Measurements from ENCODE around the gene ELFN1.
A peak's percentile ranks its signal among the peaks of the same experiment; 100 is the strongest.

Gene ELFN1

DNA sequence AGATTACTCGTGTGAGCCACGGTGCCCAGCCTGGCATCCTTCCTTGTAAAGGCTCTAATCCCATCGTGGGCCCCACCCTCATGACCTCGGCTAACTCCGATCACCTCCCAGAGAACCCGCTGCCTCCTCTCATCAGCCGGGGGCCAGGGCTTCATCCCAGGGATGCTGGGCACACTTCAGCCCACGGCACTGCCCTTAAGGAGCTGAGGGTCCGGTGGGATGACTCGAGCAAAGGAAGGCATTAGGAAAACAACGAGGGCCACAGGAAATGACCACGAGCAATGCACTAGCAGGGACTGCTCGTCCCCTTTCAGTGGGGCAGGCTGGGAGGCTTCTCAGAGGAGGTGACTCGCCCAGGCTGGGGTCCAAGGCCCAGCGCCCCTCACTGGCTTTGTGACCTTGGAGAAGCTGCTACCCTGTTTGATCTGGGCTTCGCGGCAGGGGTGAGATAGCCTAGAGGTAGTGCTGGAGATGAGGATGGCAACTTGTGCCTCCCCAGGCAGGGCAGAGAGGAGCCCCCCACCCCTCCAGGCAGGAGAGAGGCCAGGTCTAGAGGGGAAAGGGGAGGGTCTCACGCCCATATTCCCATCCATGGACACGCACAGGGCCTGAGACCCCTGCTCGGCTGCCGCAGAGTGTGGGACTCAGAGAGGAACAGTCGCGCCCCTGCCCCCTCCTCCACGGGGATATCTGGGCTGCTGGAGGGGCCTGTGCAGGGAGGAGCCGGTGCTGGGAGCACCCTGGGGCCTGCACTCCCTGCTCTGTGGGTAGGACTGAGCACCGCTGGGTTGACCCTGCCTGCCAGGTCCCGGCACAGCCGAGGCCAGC lies 26.8 kb downstream of the ELFN1 start:
- DNase-seq, result peak; percentile 12

DNA sequence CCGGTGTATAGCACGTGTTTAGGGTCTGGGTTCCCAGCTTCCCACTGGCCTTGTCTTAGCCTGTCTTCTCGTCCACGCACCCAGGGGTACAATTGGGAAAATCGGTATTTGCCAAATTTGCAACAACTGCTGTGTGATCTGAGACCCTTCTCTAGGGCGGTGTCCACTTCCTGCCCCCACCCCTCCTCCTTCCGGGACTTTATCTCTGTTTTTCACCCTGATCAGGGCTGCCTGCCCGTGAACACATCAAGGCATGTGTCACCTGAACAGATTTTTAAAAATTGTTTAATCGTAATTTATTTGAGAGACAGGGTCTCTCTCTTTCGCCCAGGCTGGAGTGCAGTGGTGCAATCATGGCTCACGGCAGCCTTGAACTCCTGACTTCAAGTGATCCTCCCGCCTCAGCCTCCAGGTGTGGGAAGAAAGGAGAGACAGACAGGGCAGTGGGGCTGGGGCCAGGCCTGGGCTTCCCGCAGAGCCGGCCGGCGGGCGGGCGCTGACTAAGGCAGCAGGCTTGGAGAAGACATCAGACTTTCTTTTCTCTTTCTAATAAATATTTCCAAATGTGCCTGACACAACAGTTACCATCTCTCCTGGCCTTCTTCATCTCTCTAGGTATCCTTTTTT lies 27.5 kb downstream of the ELFN1 start:
- no peak for DNase-seq

DNA sequence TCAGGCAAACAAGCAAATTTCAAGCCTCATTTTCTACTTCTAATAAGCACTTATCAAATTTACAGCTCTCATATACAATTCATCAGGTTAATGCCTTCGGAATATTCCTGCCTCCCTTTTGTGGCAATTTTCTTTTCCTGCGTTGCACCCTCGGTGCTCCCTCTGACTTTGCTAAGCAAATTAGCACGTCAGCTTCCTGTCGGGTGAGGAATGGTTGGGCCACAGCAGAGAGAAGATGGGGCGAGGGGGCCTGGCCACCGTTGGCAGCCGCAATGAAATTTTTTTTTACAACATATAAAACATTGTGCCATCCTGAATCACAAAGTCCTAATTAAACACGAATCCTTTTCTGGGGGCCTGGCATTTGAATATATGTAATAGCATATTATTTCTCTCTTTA lies 28.1 kb downstream of the ELFN1 start:
- DNase-seq, result no peak

DNA sequence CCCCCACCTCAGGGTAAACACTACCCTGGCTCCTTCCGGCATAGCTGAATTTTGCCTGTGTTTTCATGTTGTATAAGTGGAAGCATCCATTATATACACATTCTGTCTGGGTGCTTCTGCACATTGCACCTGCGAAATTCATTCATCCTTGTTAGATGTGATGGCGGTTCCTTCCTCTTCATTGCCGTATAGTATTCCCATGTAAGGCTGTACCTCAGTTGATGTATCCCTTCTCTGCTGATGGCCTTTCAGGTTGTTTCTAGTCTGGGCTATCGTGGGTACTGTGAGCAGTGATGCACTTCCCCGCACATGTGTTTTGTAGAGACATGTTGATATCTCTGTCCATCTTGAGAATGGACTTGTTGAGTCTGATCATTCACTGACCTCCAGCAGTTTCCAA lies 28.9 kb downstream of the ELFN1 start:
- no peak for DNase-seq

DNA sequence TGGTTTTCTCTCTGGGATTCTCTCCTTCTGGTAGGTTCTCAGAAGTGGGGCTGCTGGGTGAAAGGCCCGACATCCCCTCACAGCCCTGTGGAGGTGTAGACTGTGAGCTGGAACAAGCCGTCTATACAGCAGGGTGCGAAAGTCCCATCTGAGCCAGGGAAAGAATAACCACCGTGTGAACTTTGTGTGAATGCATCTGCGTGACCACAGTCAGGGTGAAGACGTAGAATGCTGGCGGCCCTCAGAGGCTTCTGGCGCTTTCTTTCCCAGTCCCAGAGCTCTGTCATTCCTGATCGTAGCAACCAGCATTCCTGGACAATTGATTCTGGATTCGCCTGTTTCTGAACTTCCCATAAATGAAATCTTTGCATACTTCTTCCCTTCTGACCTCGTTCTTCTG lies 30.0 kb downstream of the ELFN1 start:
- DNase-seq, result peak; percentile 3

DNA sequence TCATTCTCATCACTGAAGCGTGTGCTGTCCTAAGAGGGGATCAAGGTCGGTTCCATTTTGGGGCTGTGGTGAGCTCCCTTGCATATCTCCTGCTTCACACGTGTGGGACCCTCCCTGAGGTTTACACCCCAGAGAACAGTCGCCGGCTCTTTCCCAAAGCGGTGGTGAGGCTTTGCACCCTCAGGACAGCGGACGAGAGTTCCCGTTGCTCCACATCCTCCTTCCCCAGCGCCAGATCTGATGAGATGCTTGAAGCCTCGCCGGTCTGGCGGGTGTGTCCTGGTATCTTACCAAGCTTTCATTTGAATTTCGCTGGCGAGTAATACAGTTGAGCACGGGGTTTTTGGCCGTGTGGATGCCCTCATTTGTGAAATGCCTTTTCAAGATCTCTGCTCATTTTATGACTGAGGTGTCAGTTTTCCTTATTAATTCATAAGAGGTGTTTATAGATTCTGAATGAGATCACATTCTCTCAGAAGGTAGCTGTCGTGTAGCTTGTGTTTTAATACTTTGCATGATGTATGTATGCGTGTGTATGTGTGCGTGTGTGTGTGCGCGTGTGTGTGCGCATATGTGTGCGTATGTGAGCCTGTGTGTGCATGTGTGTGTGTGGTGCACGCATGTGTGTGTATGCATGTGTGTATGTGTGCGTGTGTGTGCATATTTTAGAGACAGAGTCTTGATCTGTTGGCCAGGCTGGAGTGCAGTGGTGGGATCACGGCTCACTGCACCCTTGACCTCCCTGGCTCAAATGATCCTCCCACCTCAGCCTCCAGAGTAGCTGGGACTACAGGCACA lies 30.7 kb downstream of the ELFN1 start:
- peak; percentile 4 for DNase-seq

DNA sequence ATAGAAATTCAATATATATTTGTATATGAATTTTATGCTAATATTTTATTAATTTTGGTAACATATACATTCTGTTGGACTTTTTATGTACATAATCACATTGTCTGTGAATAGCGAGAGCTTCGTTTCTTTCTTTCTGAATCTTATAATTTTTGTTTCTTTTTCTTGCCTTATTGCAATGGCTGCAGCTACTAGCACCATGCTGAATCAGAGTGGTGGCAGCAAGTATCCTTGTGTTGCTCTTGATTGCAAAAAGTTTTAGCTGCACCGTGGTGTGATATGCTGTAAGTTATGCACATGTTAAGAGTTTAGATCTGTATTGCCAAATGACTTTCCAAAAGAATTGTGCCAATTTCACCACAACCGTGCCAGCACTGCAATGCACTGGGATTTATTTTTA lies 32.6 kb downstream of the ELFN1 start:
- no peak for DNase-seq

DNA sequence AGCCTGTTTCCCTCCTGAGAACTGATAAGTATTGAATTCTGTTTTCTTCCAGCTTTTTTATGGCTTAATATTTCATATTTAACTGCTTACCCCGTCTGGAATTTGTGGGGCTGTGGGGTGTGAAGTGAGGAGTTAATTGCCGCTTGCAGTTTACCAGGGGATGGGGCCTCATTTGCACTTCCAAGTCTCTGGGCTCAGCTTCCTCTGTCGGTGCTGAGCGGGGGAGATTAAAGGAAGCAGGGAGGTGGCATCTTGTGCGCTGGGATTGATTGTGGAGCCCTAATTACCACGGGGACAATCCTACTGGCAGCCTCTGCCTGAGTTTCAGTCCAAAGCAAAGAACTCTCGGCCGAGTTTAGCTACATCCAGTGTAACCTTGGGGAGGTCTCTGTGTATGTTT lies 33.4 kb downstream of the ELFN1 start:
- DNase-seq, result no peak

DNA sequence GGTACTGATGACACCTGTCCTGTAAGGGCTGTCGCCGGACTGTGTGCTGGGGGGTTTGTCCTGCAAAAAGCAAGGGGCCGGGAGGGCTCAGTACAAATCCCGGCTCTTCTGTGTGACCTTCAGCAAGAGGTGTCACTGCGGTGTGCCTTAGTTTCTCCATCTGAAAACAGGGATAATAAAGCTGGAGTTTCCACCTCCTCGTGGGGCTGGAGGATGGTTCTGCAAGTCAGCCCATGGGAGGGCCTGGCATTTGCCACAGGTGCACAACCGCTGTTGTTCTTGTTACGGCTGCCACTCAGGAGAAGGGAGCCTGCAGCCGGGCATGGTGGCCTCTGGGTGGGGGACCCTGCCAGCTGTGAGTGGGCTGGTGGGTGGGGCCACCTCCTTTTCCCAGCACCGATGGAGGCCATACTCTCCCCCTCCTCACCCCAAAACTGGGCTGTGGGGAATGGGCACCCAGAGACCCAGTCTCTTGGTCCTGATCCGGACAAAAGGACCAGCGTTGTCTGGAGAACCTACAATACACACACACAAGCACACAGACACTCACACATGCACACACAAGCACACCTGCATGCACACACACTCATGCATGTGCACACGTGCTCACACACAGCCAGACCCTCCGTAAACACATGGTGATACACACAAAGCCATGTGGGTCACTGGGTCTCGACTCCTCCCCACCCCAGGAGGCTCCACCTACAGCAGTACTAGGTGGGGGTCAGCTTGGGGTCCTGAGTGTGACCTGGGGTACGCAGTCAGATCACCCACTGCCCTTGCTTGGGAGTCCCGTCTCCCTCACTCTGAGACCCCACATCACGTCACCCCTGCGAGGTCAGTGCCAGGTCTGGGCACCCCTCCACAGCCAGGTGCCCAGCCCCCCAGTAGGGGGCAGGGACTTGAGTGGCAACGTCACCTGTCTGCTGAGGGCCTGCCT lies 34.1 kb downstream of the ELFN1 start:
- DNase-seq, result peak; percentile 7

DNA sequence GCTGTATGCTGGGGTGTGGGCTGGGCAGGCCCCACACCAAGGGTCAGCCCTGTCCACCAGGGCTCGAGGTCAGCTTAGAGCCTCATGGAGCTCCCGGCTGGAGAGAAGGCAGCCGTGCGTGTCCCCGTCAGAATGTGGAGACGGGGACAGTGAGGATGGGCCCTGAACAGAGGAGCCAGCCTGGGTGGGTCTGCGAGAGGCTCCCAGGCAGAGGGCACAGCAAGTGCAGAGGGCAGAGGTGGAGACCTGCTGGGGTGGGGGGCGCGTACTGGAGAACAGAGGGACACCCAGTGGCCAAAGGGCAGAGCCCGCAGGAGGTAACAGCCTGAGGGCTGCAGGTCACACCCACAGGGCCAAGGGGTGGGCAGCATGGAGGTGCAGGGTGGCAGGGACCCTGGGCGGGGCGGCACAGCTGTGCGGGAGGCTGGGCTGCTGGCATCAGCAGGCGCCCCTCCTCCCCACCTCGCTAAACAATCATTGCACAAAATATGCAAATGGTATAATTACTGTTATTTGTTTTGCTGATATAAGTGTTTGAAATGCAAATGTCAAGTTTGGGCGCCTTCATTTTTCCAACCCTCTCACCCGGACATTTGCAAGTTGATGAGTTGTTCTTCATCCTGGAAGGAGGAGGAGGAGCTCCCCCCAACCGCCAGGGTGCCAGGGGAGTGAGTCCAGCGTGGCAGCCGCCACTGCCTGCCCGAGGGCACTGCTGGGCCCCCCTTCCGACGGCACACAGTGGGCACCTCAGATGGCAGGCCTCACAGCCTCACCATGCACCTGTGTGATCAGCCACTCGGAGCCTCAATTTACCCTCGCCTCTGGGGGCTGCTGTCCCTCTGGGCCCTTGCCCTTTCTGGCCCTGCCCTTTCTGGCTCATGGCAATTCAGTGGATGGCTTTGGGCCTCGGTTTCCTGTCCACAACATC lies 35.0 kb downstream of the ELFN1 start:
- DNase-seq, result peak; percentile 13

DNA sequence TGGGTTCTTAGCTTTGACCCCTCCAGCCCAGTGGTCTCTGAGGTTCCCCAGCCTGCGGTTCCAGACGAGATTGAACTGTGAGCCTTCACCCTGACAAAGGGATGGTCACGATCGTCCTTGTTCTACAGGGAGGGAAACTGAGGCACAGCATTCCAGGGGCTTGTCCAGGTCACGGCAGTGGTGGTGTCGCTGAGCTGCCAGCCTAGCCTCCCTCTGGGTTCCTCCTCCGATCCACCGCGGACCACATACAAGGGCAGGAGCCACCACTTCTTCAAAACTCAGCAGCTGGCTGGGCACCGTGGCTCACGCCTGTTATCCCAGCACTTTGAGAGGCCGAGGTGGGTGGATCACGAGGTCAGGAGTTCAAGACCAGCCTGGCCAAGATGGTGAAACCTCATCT lies 35.8 kb downstream of the ELFN1 start:
- DNase-seq, result peak; percentile 5

DNA sequence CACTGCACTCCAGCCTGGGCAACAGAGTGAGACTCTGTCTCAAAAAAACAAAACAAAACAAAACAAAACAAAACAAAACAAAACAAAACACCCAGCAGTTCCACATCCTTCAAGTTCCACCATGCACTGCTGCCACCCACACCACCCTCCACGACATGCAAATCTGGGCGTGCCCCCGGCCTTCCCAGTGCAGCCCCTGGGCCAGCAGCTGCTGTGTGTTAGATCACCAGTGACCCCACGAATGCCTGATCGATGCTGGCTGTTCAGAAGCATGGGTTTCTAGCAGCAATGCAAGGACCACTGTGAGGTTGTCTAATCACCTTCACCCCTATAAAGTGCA lies 36.3 kb downstream of the ELFN1 start:
- peak; percentile 2 for DNase-seq

DNA sequence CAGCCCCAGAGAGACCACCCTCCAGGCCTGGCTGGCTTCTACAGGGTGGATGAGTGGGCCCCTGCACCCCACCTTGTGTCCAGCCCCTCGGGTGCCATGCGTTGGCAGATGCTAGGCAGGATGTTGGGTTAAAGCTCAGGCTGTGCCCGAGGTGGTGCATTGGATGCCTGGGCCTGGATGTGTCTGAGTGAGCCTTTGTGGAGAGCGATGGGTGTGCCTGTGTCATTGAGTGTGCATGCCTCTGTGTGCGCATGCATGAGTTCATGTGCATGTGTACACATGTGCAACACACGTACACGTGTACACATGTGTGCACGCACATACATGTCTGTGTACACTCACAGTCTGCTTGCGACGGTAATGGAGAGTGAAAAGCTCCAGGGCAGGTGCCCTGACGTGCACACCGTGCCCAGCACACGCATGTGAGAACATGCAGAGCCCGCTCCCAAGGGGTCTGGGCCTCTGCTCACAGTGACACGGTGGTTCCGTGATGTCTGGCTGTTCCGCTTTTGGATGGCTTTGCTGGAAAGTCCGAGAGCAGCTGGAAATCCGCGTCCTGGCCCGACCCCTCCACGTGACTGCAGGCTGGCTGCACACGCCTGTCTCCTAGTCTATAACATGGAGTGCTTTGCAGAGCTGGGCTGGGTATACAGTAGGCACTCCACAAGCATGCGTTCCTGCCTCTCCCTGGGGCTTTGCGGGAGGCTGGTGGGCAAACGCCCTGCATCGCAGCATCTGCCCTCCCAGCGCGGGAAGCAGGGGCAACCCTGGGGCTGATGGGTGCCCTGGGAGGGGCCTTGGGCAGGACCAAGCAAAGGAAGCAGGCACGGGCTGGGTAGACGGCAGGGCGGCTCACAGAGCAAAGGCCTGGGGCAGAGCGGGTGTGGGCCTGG lies 36.9 kb downstream of the ELFN1 start:
- DNase-seq, result no peak

DNA sequence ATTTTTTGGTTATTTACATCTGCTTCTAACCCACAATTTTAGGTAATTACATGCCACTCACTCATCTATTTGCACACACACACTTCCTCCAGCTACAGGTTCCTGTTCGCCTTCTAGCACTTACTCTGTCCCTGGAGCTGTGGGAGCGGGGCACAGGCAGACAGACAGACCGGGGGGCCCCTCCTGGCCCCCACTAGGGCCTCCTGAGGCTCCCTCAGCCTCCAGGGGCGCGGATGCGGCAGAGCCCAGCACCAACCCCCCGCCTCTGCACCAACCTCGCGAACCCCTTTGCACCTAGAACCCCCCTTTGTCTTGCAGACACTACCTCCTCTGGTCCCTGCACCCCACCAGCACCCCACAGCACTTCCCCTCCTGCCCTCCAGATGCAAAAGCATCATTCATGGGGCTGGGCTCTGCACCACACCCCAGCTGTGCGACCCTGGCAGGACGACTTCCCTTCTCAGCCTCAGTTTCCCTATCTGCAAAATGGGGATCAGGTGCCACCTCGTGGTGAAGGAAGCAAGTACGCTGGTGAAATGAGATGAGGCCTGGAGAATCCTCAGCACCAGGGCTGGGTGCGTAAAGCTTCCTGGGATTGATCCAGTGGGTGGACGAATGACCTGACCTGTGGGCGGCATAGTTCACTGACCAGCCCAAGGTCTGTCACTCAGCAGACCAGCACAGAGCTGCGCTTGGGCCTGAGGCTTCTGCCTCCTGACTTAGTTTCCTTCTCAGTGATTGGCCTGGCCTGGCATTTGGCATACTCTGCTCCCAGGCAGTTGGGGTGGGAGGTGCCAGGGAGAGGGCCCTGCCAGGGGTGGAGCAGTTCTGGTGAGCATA lies 37.9 kb downstream of the ELFN1 start:
- DNase-seq, result no peak

DNA sequence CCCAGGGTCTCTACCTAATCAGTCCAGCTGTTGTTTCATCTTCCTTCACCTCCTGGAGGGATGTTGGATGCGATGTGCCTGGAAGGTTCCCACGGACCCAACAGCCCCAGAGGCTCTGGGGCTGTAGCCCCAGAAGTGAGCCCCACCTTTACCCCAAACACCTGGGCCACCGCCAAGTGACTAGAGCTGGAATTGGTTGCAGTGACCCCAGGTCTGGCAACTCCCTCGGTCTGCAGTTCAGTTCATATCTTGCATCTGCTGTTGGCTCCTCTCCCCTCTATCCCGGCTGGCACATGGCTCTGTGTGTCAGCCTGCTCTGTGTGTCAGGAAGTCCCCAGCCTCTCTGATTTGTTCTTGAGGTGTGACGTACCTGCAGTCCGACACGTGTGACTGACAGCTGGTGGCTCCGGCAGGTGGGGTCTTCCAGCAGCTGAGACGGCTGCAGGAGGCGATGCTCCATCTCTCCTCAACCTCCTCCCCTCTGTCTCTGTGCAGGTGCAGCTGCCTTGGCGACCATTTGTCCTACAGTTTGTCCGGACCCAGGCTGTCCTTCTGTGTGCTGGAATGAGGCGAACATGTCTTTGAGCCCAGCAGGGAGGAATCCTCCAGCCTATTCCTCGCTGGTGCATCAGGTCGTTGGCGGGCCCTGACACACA lies 38.6 kb downstream of the ELFN1 start:
- no peak for DNase-seq

DNA sequence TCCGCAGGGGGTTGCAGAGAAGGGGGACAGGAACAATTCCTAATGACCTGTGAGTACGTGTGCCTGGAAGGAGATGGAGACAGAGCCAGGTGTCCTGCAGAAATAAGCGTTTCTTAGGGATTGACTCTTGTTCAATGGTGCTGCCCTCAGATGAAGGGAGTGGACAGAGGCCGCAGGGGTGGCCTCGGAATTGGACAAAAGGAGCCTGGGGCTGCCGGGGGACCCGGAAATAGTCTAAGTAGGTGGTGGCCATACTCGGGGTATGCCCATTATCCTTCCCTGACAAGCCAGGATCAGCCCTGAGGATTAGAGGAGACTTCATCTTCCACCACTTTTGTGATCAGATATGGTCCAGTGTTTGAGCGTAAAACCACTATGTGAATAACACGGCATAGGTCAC lies 39.2 kb downstream of the ELFN1 start:
- DNase-seq, result no peak

DNA sequence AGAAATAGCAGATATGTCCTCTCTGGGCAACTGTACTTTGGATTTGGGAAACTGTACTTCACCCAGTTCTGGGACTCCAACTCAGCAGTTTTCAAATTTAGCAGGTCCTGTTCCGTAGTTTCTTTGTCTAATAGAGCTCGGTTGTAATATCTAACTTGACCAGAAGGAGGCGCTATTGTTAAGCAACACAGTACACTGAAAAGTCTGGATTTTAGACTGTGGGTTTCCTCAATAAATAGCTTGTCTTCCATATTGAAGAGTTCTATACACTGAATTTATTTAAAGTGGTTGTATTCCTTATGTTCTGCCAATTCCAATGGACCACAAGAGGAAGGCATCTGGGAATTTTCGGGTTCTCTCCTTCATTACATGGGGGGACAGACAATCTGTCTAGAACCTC lies 39.8 kb downstream of the ELFN1 start:
- no peak for DNase-seq

DNA sequence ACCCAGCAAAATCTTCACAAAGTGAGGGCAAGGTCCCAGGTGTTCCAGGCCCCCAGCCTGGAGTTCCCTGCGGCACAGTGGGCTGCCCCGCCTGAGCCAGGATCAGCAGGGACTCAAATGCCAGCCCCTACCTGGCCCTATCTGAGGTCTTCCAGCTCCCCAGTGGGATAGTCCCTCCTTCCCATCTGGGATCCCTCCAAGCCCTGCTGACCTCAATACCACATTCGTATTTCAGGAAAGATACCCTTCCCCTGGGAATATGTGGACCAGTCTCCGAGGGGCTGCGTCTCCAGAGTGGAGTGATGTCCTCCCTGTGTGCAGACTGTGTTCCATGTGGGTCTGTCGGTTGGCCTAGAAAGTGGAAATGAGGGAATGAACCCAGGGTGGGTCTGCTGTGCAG lies 40.9 kb downstream of the ELFN1 start:
- DNase-seq, result no peak

DNA sequence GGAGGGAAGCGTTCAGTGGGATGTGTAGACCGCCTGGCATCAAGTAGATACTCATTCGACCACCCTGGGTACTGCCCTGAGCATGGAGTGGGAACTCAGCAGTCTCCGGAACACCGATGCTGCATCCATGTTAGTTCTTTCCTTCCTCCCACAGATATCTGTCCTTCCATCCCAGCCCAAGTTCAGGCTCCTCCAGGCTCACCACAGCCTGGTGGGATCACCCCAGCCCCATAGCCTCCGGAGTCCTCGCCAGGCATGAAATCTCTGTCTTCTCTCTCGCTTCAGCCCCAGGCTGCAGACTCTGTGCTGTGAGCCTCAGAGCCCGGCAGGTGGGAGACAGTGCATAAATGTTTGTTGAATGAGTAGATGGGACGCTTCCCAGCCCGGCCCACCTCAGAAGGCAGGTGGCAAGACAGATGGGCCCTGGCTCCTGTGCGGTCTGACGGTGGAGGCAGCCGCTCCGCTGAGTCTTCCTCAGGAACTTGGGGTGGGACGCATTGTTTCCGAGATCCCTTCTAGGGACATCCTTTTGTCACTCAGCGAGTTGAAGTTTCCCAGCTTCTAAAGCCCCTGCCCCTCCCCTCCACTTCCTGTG lies 42.9 kb downstream of the ELFN1 start:
- DNase-seq, result no peak

Data from CD4-positive, alpha-beta T cell treated with Interleukin-15 for 1 hour (primary cell).